GM18505 (cell line): ENCODE measurements around the gene TMTC2.

ENCODE experiments used
- ATAC-seq: cut with Tn5 transposase; IDR thresholded peaks from one replicate; pipeline ENCODE4 v1.9.1; 2021; ENCODE audit not compliant: unreplicated experiment
- POLR2A ChIP-seq: IDR thresholded peaks from 4 replicates; pipeline ENCODE4 v1.6.1; 2011; ENCODE audit warnings: borderline replicate concordance; ENCODE audit not compliant: insufficient read depth, insufficient read length; ENCODE audit errors: extremely low read depth

The TMTC2 gene

GRCh38 chr12:83031196-83031595 lies 344.5 kb downstream of the TMTC2 start:
- ATAC-seq: no peak
- TF ChIP-seq POLR2A: no peak

- ATAC-seq: no peak
- TF ChIP-seq POLR2A: no peak
These were observed 350.1 kb downstream of the TMTC2 start for GRCh38 chr12:83036847-83037246.

- TF ChIP-seq POLR2A: no peak
- no peak for ATAC-seq
These were observed 352.7 kb downstream of the TMTC2 start for GRCh38 chr12:83039413-83039812.

- no peak for ATAC-seq
- TF ChIP-seq POLR2A: no peak
These were observed 353.6 kb downstream of the TMTC2 start for GRCh38 chr12:83040339-83040738.

GRCh38 chr12:83040991-83041390 lies 354.3 kb downstream of the TMTC2 start:
- no peak for ATAC-seq
- no peak for TF ChIP-seq POLR2A

GRCh38 chr12:83042441-83043200 lies 355.9 kb downstream of the TMTC2 start:
- ATAC-seq: no peak
- TF ChIP-seq POLR2A: no peak

GRCh38 chr12:83044736-83045135 lies 358.0 kb downstream of the TMTC2 start:
- ATAC-seq: no peak
- no peak for TF ChIP-seq POLR2A

- TF ChIP-seq POLR2A: no peak
- ATAC-seq: no peak
These were observed 359.3 kb downstream of the TMTC2 start for GRCh38 chr12:83046019-83046418.

GRCh38 chr12:83049306-83049705 lies 362.6 kb downstream of the TMTC2 start:
- no peak for TF ChIP-seq POLR2A
- ATAC-seq: no peak

GRCh38 chr12:83052890-83053541 lies 366.3 kb downstream of the TMTC2 start:
- no peak for ATAC-seq
- TF ChIP-seq POLR2A: no peak

GRCh38 chr12:83057436-83057835 lies 370.7 kb downstream of the TMTC2 start:
- no peak for ATAC-seq
- TF ChIP-seq POLR2A: no peak

- no peak for ATAC-seq
- TF ChIP-seq POLR2A: no peak
These were observed 372.4 kb downstream of the TMTC2 start for GRCh38 chr12:83059107-83059506.

- no peak for ATAC-seq
- TF ChIP-seq POLR2A: no peak
These were observed 378.9 kb downstream of the TMTC2 start for GRCh38 chr12:83065562-83065961.

GRCh38 chr12:83067981-83068380 lies 381.3 kb downstream of the TMTC2 start:
- no peak for ATAC-seq
- no peak for TF ChIP-seq POLR2A
